Common myeloid progenitor, CD34-positive (primary cell): ENCODE data around the gene OTOS.

Experiments
- CTCF ChIA-PET: fragments of 350-600 bp; sonication (Branson Sonifier 250); formaldehyde crosslinking; loops from one replicate; lab custom pipeline; 2021; ENCODE audit warnings: antibody characterized with exemption; lab: Charles Lee
- POLR2A ChIA-PET: fragments of 350-600 bp; sonication (Branson Sonifier 250); formaldehyde crosslinking; loops from one replicate; lab custom pipeline; 2021; ENCODE audit warnings: antibody characterized with exemption; lab: Charles Lee
- DNase-seq, 3 donors: peaks; one replicate each; pipeline versions ENCODE4 v3.0.0 to v3.0.0-alpha.2; 2013
- H3K27ac ChIP-seq, 2 experiments: 1 replicate in 1 of 2; 2 replicates in 1 of 2; pipeline ENCODE4 v1.7.0; 2013; ENCODE audit warnings: inconsistent platforms in 2 of 2, low read length in 2 of 2, mild to moderate bottlenecking in 2 of 2, low read depth in 1 of 2, moderate library complexity in 1 of 2; ENCODE audit not compliant: severe bottlenecking in 2 of 2, insufficient read depth in 1 of 2, poor library complexity in 1 of 2
- H3K27me3 ChIP-seq, 5 experiments: replicated peaks in 2 of 5; 1 replicate in 3 of 5; 2 replicates in 2 of 5; pipeline versions ENCODE4 v1.6.1 to v1.7.0; 2013; ENCODE audit warnings: low read length in 4 of 5, mild to moderate bottlenecking in 2 of 5, moderate library complexity in 2 of 5, inconsistent platforms in 1 of 5; ENCODE audit not compliant: insufficient read depth in 5 of 5, control insufficient read depth in 4 of 5
- H3K36me3 ChIP-seq, 4 experiments: 1 replicate in 2 of 4; 2 replicates in 2 of 4; pipeline versions ENCODE4 v1.6.1 to v1.7.0; 2013; ENCODE audit warnings: low read length in 3 of 4, control low read depth in 1 of 4, mild to moderate bottlenecking in 1 of 4; ENCODE audit not compliant: control insufficient read depth in 4 of 4, insufficient read depth in 4 of 4
- H3K4me1 ChIP-seq, 4 experiments: 1 replicate in 3 of 4; 2 replicates in 1 of 4; pipeline versions ENCODE4 v1.6.1 to v1.7.1; 2013; ENCODE audit warnings: low read length in 3 of 4, mild to moderate bottlenecking in 3 of 4, control low read depth in 1 of 4, inconsistent platforms in 1 of 4, moderate library complexity in 1 of 4; ENCODE audit not compliant: control insufficient read depth in 4 of 4, insufficient read depth in 4 of 4; ENCODE audit errors: control extremely low read depth in 1 of 4
- H3K4me3 ChIP-seq, 7 experiments: 1 replicate in 4 of 7; 2 replicates in 3 of 7; pipeline versions ENCODE4 v1.5.1 to v1.7.0; 2013; ENCODE audit warnings: mild to moderate bottlenecking in 7 of 7, low read length in 6 of 7, moderate library complexity in 6 of 7, inconsistent platforms in 2 of 7, low read depth in 2 of 7, control low read depth in 1 of 7; ENCODE audit not compliant: insufficient read depth in 4 of 7, control insufficient read depth in 1 of 7; ENCODE audit errors: extremely low read depth in 1 of 7
- H3K9me3 ChIP-seq, 5 experiments: 1 replicate in 4 of 5; 2 replicates in 1 of 5; pipeline versions ENCODE4 v1.6.1 to v1.7.1; 2013; ENCODE audit warnings: low read length in 4 of 5, mild to moderate bottlenecking in 2 of 5, inconsistent platforms in 1 of 5, low read depth in 1 of 5, moderate library complexity in 1 of 5; ENCODE audit not compliant: control insufficient read depth in 4 of 5, insufficient read depth in 2 of 5; ENCODE audit errors: control extremely low read depth in 1 of 5
- WGBS: methylation state at CpG from one replicate; pipeline ENCODE4 v1.1.5; 2013; ENCODE audit not compliant: insufficient coverage; 5-methylcytosine and 5-hydroxymethylcytosine counted together

OTOS gene

DNA sequence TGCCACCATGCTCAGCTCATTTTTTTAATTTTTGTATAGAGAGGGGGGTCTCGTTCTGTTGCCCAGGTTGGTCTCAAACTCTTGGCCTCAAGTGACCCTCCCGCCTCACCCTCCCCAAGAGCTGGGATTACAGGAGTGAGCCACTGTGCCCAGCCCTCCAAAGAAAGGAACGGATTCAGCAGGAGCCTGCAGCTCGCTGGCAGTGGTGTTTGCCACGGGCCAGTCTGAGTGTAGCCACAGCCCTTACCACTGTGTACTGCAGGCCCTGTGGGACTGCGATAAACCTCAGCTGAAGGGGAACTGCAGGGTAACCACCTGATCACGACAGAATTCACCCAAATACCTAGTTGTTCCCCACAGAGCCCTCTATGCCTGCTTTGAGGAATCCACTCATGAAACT lies 11.1 kb downstream of the OTOS start:
- no peak for DNase-seq
- H3K27ac ChIP-seq, result no peak overlapping the region
- no peak overlapping the region for H3K4me3 ChIP-seq
- no peaks in the 10 kb centered on the region for H3K27me3 ChIP-seq
- peaks cover 3 to 67% (median 57%) of the 10 kb centered on the region in 4 experiments for H3K36me3 ChIP-seq
- no peaks in the 10 kb centered on the region for H3K9me3 ChIP-seq
- no peaks in the 10 kb centered on the region for H3K4me1 ChIP-seq
- 95% methylated on average over 7 of the region's 7 CpGs for whole genome bisulfite sequencing
- POLR2A ChIA-PET, result no interaction called here
- CTCF ChIA-PET, result interaction anchor here (1.1 kb wide), 1 partner anchor 68 kb away, joined by 3 read pairs; no protein-coding TSS in a partner anchor

GRCh38 chr2:240128608-240129145 lies 11.8 kb downstream of the OTOS start:
- Histone ChIP-seq H3K36me3 (peaks cover 3 to 63% (median 56%) of the 10 kb centered on the region in 4 experiments), H3K4me3 (no peak overlapping the region), H3K9me3 (no peaks in the 10 kb centered on the region), H3K27ac (no peak overlapping the region), H3K4me1 (no peaks in the 10 kb centered on the region), H3K27me3 (no peaks in the 10 kb centered on the region)
- ChIA-PET CTCF (interaction anchor here (1.1 kb wide), 1 partner anchor 68 kb away, joined by 3 read pairs; no protein-coding TSS in a partner anchor), POLR2A (no interaction called here)
- DNase-seq, result no peak
- whole genome bisulfite sequencing, result 92% methylated on average over 12 of the region's 12 CpGs

- POLR2A ChIA-PET, result no interaction called here
- CTCF ChIA-PET, result no interaction called here
- no peak for DNase-seq
- no peaks in the 10 kb centered on the region for H3K4me1 ChIP-seq
- no peak overlapping the region for H3K27ac ChIP-seq
- H3K36me3 ChIP-seq, result peaks cover 3 to 57% (median 50%) of the 10 kb centered on the region in 4 experiments
- over 99% methylated on average over 16 of the region's 16 CpGs for WGBS
- H3K4me3 ChIP-seq, result no peak overlapping the region
- H3K27me3 ChIP-seq, result no peaks in the 10 kb centered on the region
- H3K9me3 ChIP-seq, result no peaks in the 10 kb centered on the region
Observed at GRCh38 chr2:240127911-240128607, 12.4 kb downstream of the OTOS start.

DNA sequence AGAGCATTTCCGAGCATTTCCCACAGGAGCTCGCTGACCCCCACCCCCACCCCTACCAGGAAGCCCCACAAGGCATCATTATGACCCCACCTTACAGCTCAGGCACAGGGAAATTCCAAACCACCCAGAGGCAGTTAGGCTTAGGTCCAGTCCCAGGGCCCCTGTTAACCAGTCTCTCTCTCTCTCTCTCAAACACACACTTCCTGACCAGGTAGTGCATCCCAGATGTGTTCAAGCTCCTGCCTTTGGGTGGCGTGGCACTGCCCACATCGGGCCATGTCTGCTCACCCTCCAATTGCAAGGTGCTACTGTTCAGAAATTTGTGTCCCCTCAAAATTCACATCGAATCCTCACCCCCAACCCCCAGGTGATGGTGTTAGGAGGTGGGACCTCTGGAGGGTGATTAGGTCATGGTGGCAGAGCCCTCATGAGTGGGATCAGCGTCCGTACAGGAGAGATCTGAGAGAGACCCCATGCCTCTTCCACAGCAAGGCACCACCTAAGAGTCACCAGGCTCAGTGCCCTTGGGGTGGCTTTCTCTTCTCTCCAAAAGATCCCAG lies 13.2 kb downstream of the OTOS start:
- WGBS, result 94% methylated on average over 2 of the region's 7 CpGs
- Histone ChIP-seq H3K27ac (no peak overlapping the region), H3K27me3 (no peaks in the 10 kb centered on the region), H3K4me1 (no peaks in the 10 kb centered on the region), H3K9me3 (no peaks in the 10 kb centered on the region), H3K36me3 (peaks cover 0 to 50% (median 44%) of the 10 kb centered on the region in 4 experiments), H3K4me3 (no peak overlapping the region)
- CTCF ChIA-PET, result no interaction called here
- no peak for DNase-seq
- POLR2A ChIA-PET, result no interaction called here

DNA sequence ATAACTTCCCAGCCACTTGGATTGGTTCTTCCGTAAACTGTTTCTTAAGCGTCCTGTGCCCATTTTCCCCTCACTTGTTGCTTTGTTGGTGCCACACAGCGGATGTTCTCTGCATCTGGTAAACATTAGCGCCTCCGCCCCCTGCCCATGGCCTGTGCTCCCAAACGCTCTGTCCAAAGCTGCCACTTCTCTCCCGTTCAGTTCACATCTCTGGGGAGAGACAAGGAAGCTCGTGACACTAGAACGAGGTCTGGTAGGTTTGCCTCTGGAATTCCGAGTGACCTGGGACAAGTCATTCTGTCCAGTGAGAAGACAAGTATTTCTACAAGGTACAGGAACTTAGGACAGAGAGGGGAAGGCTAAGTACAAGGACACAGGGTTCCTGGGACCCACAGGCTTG lies 13.7 kb downstream of the OTOS start:
- H3K4me1 ChIP-seq, result no peaks in the 10 kb centered on the region
- no peak overlapping the region for H3K4me3 ChIP-seq
- no peaks in the 10 kb centered on the region for H3K27me3 ChIP-seq
- no peak overlapping the region for H3K27ac ChIP-seq
- peaks cover 0 to 45% (median 39%) of the 10 kb centered on the region in 4 experiments for H3K36me3 ChIP-seq
- POLR2A ChIA-PET, result no interaction called here
- no peak for DNase-seq
- CTCF ChIA-PET, result no interaction called here
- no peaks in the 10 kb centered on the region for H3K9me3 ChIP-seq
- 99% methylated on average over 10 of the region's 10 CpGs for WGBS

GRCh38 chr2:240125742-240126141 lies 14.7 kb downstream of the OTOS start:
- no peak for DNase-seq
- peaks cover 0 to 4% (median 0%) of the 10 kb centered on the region in 5 experiments for H3K27me3 ChIP-seq
- H3K27ac ChIP-seq, result no peak overlapping the region
- POLR2A ChIA-PET, result no interaction called here
- peaks cover 0 to 35% (median 30%) of the 10 kb centered on the region in 4 experiments for H3K36me3 ChIP-seq
- 98% methylated on average over 13 of the region's 14 CpGs for WGBS
- H3K9me3 ChIP-seq, result no peaks in the 10 kb centered on the region
- CTCF ChIA-PET, result interaction anchor here (1.1 kb wide), 1 partner anchor 24 kb away, joined by 3 read pairs; no protein-coding TSS in a partner anchor
- no peaks in the 10 kb centered on the region for H3K4me1 ChIP-seq
- no peak overlapping the region for H3K4me3 ChIP-seq

DNA sequence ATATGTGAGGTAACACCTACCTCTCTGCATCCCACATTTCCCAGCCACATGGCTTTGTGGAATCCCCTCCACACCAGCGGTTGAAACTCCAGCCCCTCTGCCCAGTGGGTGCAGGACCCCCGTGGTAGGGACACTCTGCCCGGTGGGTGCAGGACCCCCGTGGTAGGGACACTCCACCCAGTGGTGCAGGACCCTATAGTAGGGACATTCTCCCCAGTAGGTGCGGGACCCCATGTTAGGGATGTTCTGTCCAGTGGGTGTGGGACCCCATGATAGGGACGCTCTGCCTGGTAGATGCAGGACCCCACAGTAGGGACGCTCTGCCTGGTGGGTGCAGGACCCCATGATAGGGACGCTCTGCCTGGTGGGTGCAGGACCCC lies 15.8 kb downstream of the OTOS start:
- Histone ChIP-seq H3K4me3 (no peak overlapping the region), H3K9me3 (no peaks in the 10 kb centered on the region), H3K27me3 (peaks cover 0 to 5% (median 0%) of the 10 kb centered on the region in 5 experiments), H3K4me1 (no peaks in the 10 kb centered on the region), H3K27ac (no peak overlapping the region), H3K36me3 (peaks cover 0 to 24% (median 20%) of the 10 kb centered on the region in 4 experiments)
- POLR2A ChIA-PET, result no interaction called here
- CTCF ChIA-PET, result no interaction called here
- DNase-seq, result no peak
- 97% methylated on average over 8 of the region's 8 CpGs for WGBS
